ENCODE data around the gene KCNC1. TPM values are rescaled to one million over a fixed set of nuclear protein-coding genes. Genes with fewer than 3 reads are reported as not detected.

Gene KCNC1
- total RNA-seq, 4 donors from 2014 or later, result not detected

GRCh38 chr11:17770917-17771316, 36.3 kb downstream of the KCNC1 start:
- no peak for DNase-seq (ENCODE audit: extremely low spot score)
- Histone ChIP-seq H3K4me1 (no peaks in the 10 kb centered on the region), H3K27ac (replicated peaks in 1 of 4) (no peak overlapping the region), H3K9me3 (no peaks in the 10 kb centered on the region), H3K27me3 (no peaks in the 10 kb centered on the region), H3K36me3 (no peaks in the 10 kb centered on the region), H3K4me3 (no peak overlapping the region)
- TF ChIP-seq EP300 (IDR thresholded peaks at IDR 0.05) (no peak), POLR2AphosphoS5 (IDR thresholded peaks at IDR 0.05) (no peak), CTCF (IDR thresholded peaks at IDR 0.05) (no peak), POLR2A (IDR thresholded peaks at IDR 0.05; ENCODE audit: low read depth) (no peak)
- intact Hi-C loops (cut with DNase I), result no loop called here

GRCh38 chr11:17771415-17771814, 36.8 kb downstream of the KCNC1 start:
- TF ChIP-seq POLR2A (IDR thresholded peaks at IDR 0.05; ENCODE audit: low read depth), result no peak
- TF ChIP-seq POLR2AphosphoS5 (IDR thresholded peaks at IDR 0.05), result no peak
- no peak for TF ChIP-seq EP300 (IDR thresholded peaks at IDR 0.05)
- no peak for TF ChIP-seq CTCF (IDR thresholded peaks at IDR 0.05)
- no peaks in the 10 kb centered on the region for H3K4me1 ChIP-seq
- 93% methylated on average over 17 of the region's 17 CpGs for WGBS
- no peaks in the 10 kb centered on the region for H3K9me3 ChIP-seq
- H3K27me3 ChIP-seq, result no peaks in the 10 kb centered on the region
- H3K4me3 ChIP-seq, result no peak overlapping the region
- no peak for DNase-seq (ENCODE audit: extremely low spot score)
- intact Hi-C loops (cut with DNase I), result no loop called here
- H3K27ac ChIP-seq (replicated peaks in 1 of 4), result no peak overlapping the region
- no peaks in the 10 kb centered on the region for H3K36me3 ChIP-seq

- intact Hi-C loops (cut with DNase I), result no loop called here
Measured at GRCh38 chr11:17771841-17772401, 37.3 kb downstream of the KCNC1 start.

GRCh38 chr11:17772704-17773600, 38.4 kb downstream of the KCNC1 start:
- Histone ChIP-seq H3K9me3 (no peaks in the 10 kb centered on the region), H3K4me3 (no peak overlapping the region), H3K27ac (replicated peaks in 1 of 4) (no peak overlapping the region), H3K36me3 (no peaks in the 10 kb centered on the region), H3K27me3 (no peaks in the 10 kb centered on the region), H3K4me1 (no peaks in the 10 kb centered on the region)
- TF ChIP-seq POLR2AphosphoS5 (IDR thresholded peaks at IDR 0.05), result no peak
- no peak for TF ChIP-seq CTCF (IDR thresholded peaks at IDR 0.05)
- TF ChIP-seq POLR2A (IDR thresholded peaks at IDR 0.05; ENCODE audit: low read depth), result no peak
- TF ChIP-seq EP300 (IDR thresholded peaks at IDR 0.05), result no peak
- no peak for DNase-seq (ENCODE audit: extremely low spot score)
- WGBS, result 91% methylated on average over 23 of the region's 31 CpGs
- intact Hi-C loops (cut with DNase I), result no loop called here

More at GRCh38 chr11:17771841-17772401, 37.3 kb downstream of the KCNC1 start:
- Histone ChIP-seq H3K27ac (replicated peaks in 1 of 4) (no peak overlapping the region), H3K36me3 (no peaks in the 10 kb centered on the region), H3K27me3 (no peaks in the 10 kb centered on the region), H3K9me3 (no peaks in the 10 kb centered on the region), H3K4me3 (no peak overlapping the region), H3K4me1 (no peaks in the 10 kb centered on the region)
- 98% methylated on average over 27 of the region's 37 CpGs for WGBS
- DNase-seq (ENCODE audit: extremely low spot score), result no peak
- TF ChIP-seq POLR2A (IDR thresholded peaks at IDR 0.05; ENCODE audit: low read depth) (no peak), CTCF (IDR thresholded peaks at IDR 0.05) (no peak), EP300 (IDR thresholded peaks at IDR 0.05) (no peak), POLR2AphosphoS5 (IDR thresholded peaks at IDR 0.05) (no peak)

All from esophagus muscularis mucosa (tissue), 4 donors.